HepG2 (cell line): ENCODE results near the gene MGLL. TPM values are rescaled to one million over a fixed set of nuclear protein-coding genes. Genes with fewer than 3 reads are reported as not detected.

Experiments
- ATAC-seq: fragments of 200-7000 bp; cut with Tn5 transposase; 3 replicates; pipeline ENCODE4 v1.9.1; 2020; ENCODE audit warnings: mild to moderate bottlenecking, moderate library complexity
- BruUV-seq: library from RNA; stranded (reverse); fragments of 400-500 nt; replicated peaks from 2 replicates; lab custom pipeline; 2021; lab: Mats Ljungman, UMichigan
- CTCF ChIA-PET: fragments of 300-600 bp; formaldehyde crosslinking; extraction: SDS; loops from one replicate; lab custom pipeline; 2021; ENCODE audit warnings: low total read pairs, inconsistent platforms, low intra/inter-chr PET ratio; lab: Yijun Ruan, JAX
- POLR2A ChIA-PET: fragments of 350-600 bp; sonication (Branson Sonifier 250); formaldehyde crosslinking; loops from one replicate; lab custom pipeline; 2020; ENCODE audit warnings: antibody characterized with exemption, inconsistent platforms; lab: Yijun Ruan, JAX
- DNase-seq: peaks from one replicate; pipeline ENCODE4 v3.0.0-alpha.2; 2015; ENCODE audit warnings: low spot score
- FAIRE-seq: peaks from 3 replicates; lab custom pipeline; 2011; peaks lifted over from hg19 to GRCh38; lab: Jason Lieb, UNC
- H2AFZ ChIP-seq: one replicate; pipeline ENCODE4 v1.6.1; 2011; ENCODE audit warnings: low read length, inconsistent platforms
- H3K27ac ChIP-seq: fragments of 300-600 bp; 3 replicates; pipeline ENCODE4 v1.8.0; 2011; ENCODE audit warnings: mixed run types, mild to moderate bottlenecking, mixed read lengths, low read length, inconsistent platforms; ENCODE audit not compliant: insufficient read depth; ENCODE audit errors: extremely low read length
- H3K27me3 ChIP-seq, 2 experiments: fragments of 200-600 bp in 1 of 2; 2 replicates in 1 of 2; 3 replicates in 1 of 2; pipeline versions ENCODE4 v1.6.0 to v1.8.0; 2011; ENCODE audit warnings: low read length in 2 of 2, mild to moderate bottlenecking in 2 of 2, moderate library complexity in 2 of 2, inconsistent platforms in 1 of 2; ENCODE audit not compliant: insufficient read depth in 2 of 2, control insufficient read depth in 1 of 2
- H3K36me3 ChIP-seq, 2 experiments: fragments of 200-600 bp in 1 of 2; replicated peaks in 1 of 2; 2 replicates in 1 of 2; 3 replicates in 1 of 2; pipeline versions ENCODE4 v1.5.1 to v1.8.0; 2011; ENCODE audit warnings: low read length in 2 of 2, inconsistent platforms in 1 of 2; ENCODE audit not compliant: insufficient read depth in 2 of 2, control insufficient read depth in 1 of 2
- H3K4me1 ChIP-seq: 2 replicates; pipeline ENCODE4 v1.5.1; 2012; ENCODE audit warnings: low read length, inconsistent platforms; ENCODE audit not compliant: insufficient read depth
- H3K4me2 ChIP-seq: 2 replicates; pipeline ENCODE4 v1.6.0; 2011; ENCODE audit warnings: low read depth, low read length, inconsistent platforms
- H3K4me3 ChIP-seq, 3 experiments: fragments of 200-600 bp in 1 of 3; sonication (generic), shearing (Covaris generic) in 1 of 3; replicated peaks in 1 of 3; 2 replicates each; pipeline ENCODE4 v1.5.1; 2011 to 2016; ENCODE audit warnings: low read length in 3 of 3, inconsistent platforms in 2 of 3, low read depth in 2 of 3, mild to moderate bottlenecking in 2 of 3, control low read depth in 1 of 3, mixed read lengths in 1 of 3; ENCODE audit not compliant: insufficient read depth in 1 of 3
- H3K79me2 ChIP-seq: one replicate; pipeline ENCODE4 v1.6.1; 2011; ENCODE audit warnings: low read length, inconsistent platforms; ENCODE audit not compliant: insufficient read depth
- H3K9ac ChIP-seq: 2 replicates; pipeline ENCODE4 v1.6.0; 2011; ENCODE audit warnings: mild to moderate bottlenecking, low read depth, low read length, inconsistent platforms; ENCODE audit not compliant: insufficient read depth
- H3K9me3 ChIP-seq: 2 replicates; pipeline ENCODE4 v1.5.1; 2012; ENCODE audit warnings: mild to moderate bottlenecking, low read length
- H4K20me1 ChIP-seq: 2 replicates; pipeline ENCODE4 v1.6.0; 2011; ENCODE audit warnings: inconsistent platforms, mild to moderate bottlenecking, low read length, moderate library complexity; ENCODE audit not compliant: insufficient read depth
- AGO2 ChIP-seq: fragments of 200-400 bp; formaldehyde crosslinking; optimal IDR thresholded peaks from 2 replicates; pipeline ENCODE3; 2017; ENCODE audit warnings: mild to moderate bottlenecking, low read depth, low read length, moderate library complexity
- AHR ChIP-seq: IDR thresholded peaks from 2 replicates; pipeline ENCODE4 v1.6.1; 2018; ENCODE audit warnings: missing genetic modification reagents, missing compliant biosample characterization
- ARID2 ChIP-seq: sonication (generic); formaldehyde crosslinking; IDR thresholded peaks from 2 replicates; pipeline ENCODE4 v1.8.1; 2022; ENCODE audit warnings: mild to moderate bottlenecking, missing genetic modification reagents, borderline replicate concordance
- CHD2 ChIP-seq: IDR thresholded peaks from 2 replicates; pipeline ENCODE4 v1.6.1; 2011; ENCODE audit warnings: low read depth, low read length, improper control_type of control experiment
- HNF4A ChIP-seq: sonication (generic); formaldehyde crosslinking; IDR thresholded peaks from 2 replicates; pipeline ENCODE4 v1.4.0; 2020; ENCODE audit warnings: missing genetic modification reagents
- MEIS1 ChIP-seq: sonication (generic); formaldehyde crosslinking; IDR thresholded peaks from 2 replicates; pipeline ENCODE4 v1.9.0; 2021; ENCODE audit warnings: mild to moderate bottlenecking, missing genetic modification reagents, moderate library complexity, borderline replicate concordance
- NCOA1 ChIP-seq: sonication (generic); formaldehyde crosslinking; IDR thresholded peaks from 2 replicates; pipeline ENCODE4 v1.9.0; 2021; ENCODE audit warnings: missing genetic modification reagents
- XRCC5 ChIP-seq: fragments of 200-400 bp; formaldehyde crosslinking; optimal IDR thresholded peaks from 2 replicates; pipeline ENCODE3; 2017; ENCODE audit warnings: mild to moderate bottlenecking, low read length
- ZNF224 ChIP-seq: sonication (generic); formaldehyde crosslinking; IDR thresholded peaks from 2 replicates; pipeline ENCODE4 v1.5.0; 2020; ENCODE audit warnings: mild to moderate bottlenecking, missing genetic modification reagents
- ZNF296 ChIP-seq: sonication (generic); formaldehyde crosslinking; conservative IDR thresholded peaks from 2 replicates; pipeline ENCODE4 v1.5.0; 2020; ENCODE audit warnings: mild to moderate bottlenecking, missing genetic modification reagents
- ZNF333 ChIP-seq: sonication (generic); formaldehyde crosslinking; IDR thresholded peaks from 2 replicates; pipeline ENCODE4 v1.4.0; 2020; ENCODE audit warnings: mild to moderate bottlenecking, missing genetic modification reagents, borderline replicate concordance
- ZNF430 ChIP-seq: sonication (generic); formaldehyde crosslinking; IDR thresholded peaks from 2 replicates; pipeline ENCODE4 v1.9.0; 2021; ENCODE audit warnings: mild to moderate bottlenecking, missing genetic modification reagents
- ZNF556 ChIP-seq: sonication (generic); formaldehyde crosslinking; IDR thresholded peaks from 2 replicates; pipeline ENCODE4 v1.4.0; 2020; ENCODE audit warnings: mild to moderate bottlenecking, missing genetic modification reagents, borderline replicate concordance
- ZNF615 ChIP-seq: sonication (generic); formaldehyde crosslinking; IDR thresholded peaks from 2 replicates; pipeline ENCODE4 v1.5.0; 2020; ENCODE audit warnings: mild to moderate bottlenecking, missing genetic modification reagents, borderline replicate concordance
- ZNF674 ChIP-seq: sonication (generic); formaldehyde crosslinking; IDR thresholded peaks from 2 replicates; pipeline ENCODE4 v1.5.0; 2020; ENCODE audit warnings: low read depth, mild to moderate bottlenecking, missing genetic modification reagents
- ZSCAN20 ChIP-seq: sonication (generic); formaldehyde crosslinking; IDR thresholded peaks from 2 replicates; pipeline ENCODE4 v1.4.0; 2020; ENCODE audit warnings: missing genetic modification reagents, mild to moderate bottlenecking, borderline replicate concordance
- WGBS: methylation state at CpG from one replicate; pipeline ENCODE4 v1.1.6; 2017; ENCODE audit warnings: low lambda C conversion rate; 5-methylcytosine and 5-hydroxymethylcytosine counted together
- in situ Hi-C: cut with HindIII; loops from 2 replicates; pipeline ENCODE4 v1.10.0; 2017; ENCODE audit warnings: low pct_unique_long_range_greater_than_20kb; ENCODE audit not compliant: extremely low pct_ligation_motif_present
- intact Hi-C: fragments of 100-400 bp; cut with micrococcal nuclease; formaldehyde crosslinking; loops from one replicate; pipeline ENCODE4 v1.10.0; 2022; ENCODE audit not compliant: unreplicated experiment
- polyA plus RNA-seq, 8 experiments: library from polyadenylated mRNA; depleted of rRNA in 3 of 8; stranded (reverse) in 7 of 8; unstranded in 1 of 8; fragments of >200 nt; fragmentation: Illumina TruSeq in 4 of 8; extraction: Trizol in 4 of 8; gene quantifications; 2 replicates each; pipeline versions ENCODE4 v1.2.1 to v1.2.3, GENCODE V29; 2011 to 2016; ENCODE audit warnings: low read depth in 4 of 8, missing spikeins in 1 of 8, mixed read lengths in 1 of 8; ENCODE audit not compliant: insufficient read depth in 1 of 8
- total RNA-seq, 5 experiments: library from RNA; depleted of rRNA; stranded (reverse); fragments of >200 nt; fragmentation: Illumina TruSeq; extraction: Trizol; gene quantifications; 2 replicates each; pipeline ENCODE4 v1.2.3, GENCODE V29; 2016; ENCODE audit warnings: low read depth in 1 of 5
- TF ChIP-seq, protein P1 (sequence below): sonication (generic); formaldehyde crosslinking; IDR thresholded peaks from 2 replicates; pipeline ENCODE4 v1.8.1; 2023; ENCODE audit warnings: mild to moderate bottlenecking, missing genetic modification reagents
- TF ChIP-seq, protein P2 (sequence below): sonication (generic); formaldehyde crosslinking; IDR thresholded peaks from 2 replicates; pipeline ENCODE4 v1.4.0; 2020; ENCODE audit warnings: missing genetic modification reagents, borderline replicate concordance
- TF ChIP-seq, protein P3 (sequence below): IDR thresholded peaks from 2 replicates; pipeline ENCODE4 v1.6.1; 2016; ENCODE audit warnings: low read depth, control low read depth

The MGLL gene
- total and polyA plus RNA-seq, 2 of the 13 experiments (the other 11 are each of a cell fraction or from before 2014, with no cell fraction given), result not detected

DNA sequence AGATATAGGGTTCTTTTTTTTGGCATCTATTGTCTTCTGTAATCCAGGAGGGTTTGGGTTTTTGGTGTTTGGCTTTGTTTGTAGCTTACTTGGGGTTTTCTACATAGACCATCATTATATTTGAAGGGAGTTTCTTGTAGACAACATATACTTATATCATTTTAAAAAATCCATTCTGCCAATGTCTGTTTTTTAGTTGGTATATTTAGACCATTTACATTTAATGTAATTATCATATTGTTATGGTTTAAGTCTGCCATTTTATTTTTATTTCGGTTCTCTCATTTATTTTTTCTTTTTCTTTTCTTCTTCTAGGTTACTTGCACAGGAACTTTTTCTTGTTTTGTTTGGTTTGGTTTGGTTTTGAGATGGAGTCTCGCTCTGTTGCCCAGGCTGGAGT lies 5.5 kb upstream of the MGLL start:
- Histone ChIP-seq H3K27me3 (peaks cover 2 to 13% of the 10 kb centered on the region in 2 experiments; a peak in 3 of 5 replicates), H4K20me1 (no peaks in the 10 kb centered on the region), H3K36me3 (no peaks in the 10 kb centered on the region), H2AFZ (no peak overlapping the region), H3K9me3 (no peaks in the 10 kb centered on the region; the same call in 1 of the 2 replicates), H3K27ac (no peak overlapping the region), H3K79me2 (no peaks in the 10 kb centered on the region), H3K4me2 (no peak overlapping the region), H3K4me3 (no peak overlapping the region), H3K4me1 (no peaks in the 10 kb centered on the region), H3K9ac (no peak overlapping the region)
- no peak for TF ChIP-seq ZNF556 (CRISPR knock-in tag)
- TF ChIP-seq, protein P1, sequence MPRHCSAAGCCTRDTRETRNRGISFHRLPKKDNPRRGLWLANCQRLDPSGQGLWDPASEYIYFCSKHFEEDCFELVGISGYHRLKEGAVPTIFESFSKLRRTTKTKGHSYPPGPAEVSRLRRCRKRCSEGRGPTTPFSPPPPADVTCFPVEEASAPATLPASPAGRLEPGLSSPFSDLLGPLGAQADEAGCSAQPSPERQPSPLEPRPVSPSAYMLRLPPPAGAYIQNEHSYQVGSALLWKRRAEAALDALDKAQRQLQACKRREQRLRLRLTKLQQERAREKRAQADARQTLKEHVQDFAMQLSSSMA (CRISPR knock-in tag), result no peak
- no peak for TF ChIP-seq ZNF674 (CRISPR knock-in tag)
- TF ChIP-seq, protein P2, sequence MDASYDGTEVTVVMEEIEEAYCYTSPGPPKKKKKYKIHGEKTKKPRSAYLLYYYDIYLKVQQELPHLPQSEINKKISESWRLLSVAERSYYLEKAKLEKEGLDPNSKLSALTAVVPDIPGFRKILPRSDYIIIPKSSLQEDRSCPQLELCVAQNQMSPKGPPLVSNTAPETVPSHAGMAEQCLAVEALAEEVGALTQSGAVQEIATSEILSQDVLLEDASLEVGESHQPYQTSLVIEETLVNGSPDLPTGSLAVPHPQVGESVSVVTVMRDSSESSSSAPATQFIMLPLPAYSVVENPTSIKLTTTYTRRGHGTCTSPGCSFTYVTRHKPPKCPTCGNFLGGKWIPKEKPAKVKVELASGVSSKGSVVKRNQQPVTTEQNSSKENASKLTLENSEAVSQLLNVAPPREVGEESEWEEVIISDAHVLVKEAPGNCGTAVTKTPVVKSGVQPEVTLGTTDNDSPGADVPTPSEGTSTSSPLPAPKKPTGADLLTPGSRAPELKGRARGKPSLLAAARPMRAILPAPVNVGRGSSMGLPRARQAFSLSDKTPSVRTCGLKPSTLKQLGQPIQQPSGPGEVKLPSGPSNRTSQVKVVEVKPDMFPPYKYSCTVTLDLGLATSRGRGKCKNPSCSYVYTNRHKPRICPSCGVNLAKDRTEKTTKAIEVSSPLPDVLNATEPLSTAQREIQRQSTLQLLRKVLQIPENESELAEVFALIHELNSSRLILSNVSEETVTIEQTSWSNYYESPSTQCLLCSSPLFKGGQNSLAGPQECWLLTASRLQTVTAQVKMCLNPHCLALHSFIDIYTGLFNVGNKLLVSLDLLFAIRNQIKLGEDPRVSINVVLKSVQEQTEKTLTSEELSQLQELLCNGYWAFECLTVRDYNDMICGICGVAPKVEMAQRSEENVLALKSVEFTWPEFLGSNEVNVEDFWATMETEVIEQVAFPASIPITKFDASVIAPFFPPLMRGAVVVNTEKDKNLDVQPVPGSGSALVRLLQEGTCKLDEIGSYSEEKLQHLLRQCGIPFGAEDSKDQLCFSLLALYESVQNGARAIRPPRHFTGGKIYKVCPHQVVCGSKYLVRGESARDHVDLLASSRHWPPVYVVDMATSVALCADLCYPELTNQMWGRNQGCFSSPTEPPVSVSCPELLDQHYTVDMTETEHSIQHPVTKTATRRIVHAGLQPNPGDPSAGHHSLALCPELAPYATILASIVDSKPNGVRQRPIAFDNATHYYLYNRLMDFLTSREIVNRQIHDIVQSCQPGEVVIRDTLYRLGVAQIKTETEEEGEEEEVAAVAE (CRISPR knock-in tag), result no peak
- TF ChIP-seq ARID2 (CRISPR knock-in tag), result no peak
- TF ChIP-seq ZNF224 (CRISPR knock-in tag), result no peak
- TF ChIP-seq, protein P3, sequence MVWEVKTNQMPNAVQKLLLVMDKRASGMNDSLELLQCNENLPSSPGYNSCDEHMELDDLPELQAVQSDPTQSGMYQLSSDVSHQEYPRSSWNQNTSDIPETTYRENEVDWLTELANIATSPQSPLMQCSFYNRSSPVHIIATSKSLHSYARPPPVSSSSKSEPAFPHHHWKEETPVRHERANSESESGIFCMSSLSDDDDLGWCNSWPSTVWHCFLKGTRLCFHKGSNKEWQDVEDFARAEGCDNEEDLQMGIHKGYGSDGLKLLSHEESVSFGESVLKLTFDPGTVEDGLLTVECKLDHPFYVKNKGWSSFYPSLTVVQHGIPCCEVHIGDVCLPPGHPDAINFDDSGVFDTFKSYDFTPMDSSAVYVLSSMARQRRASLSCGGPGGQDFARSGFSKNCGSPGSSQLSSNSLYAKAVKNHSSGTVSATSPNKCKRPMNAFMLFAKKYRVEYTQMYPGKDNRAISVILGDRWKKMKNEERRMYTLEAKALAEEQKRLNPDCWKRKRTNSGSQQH (CRISPR knock-in tag), result no peak
- no peak for TF ChIP-seq CHD2
- no peak for TF ChIP-seq XRCC5
- no peak for TF ChIP-seq HNF4A (CRISPR knock-in tag)
- no peak for TF ChIP-seq ZNF615
- no peak for TF ChIP-seq ZNF333 (CRISPR knock-in tag)
- no peak for TF ChIP-seq ZNF430 (CRISPR knock-in tag)
- no peak for TF ChIP-seq MEIS1 (CRISPR knock-in tag)
- no peak for TF ChIP-seq NCOA1 (CRISPR knock-in tag)
- TF ChIP-seq ZNF296, result no peak
- TF ChIP-seq ZSCAN20 (CRISPR knock-in tag), result no peak
- TF ChIP-seq AGO2, result no peak
- no peak for TF ChIP-seq AHR (CRISPR knock-in tag)
- ChIA-PET POLR2A (no interaction called here), CTCF (no interaction called here)
- in situ Hi-C loops (no loop called here), intact Hi-C loops (no loop called here)
- DNase-seq, result no peak
- ATAC-seq, result no peak
- 43% methylated on average over 2 of the region's 2 CpGs for WGBS
- BruUV-seq, result no TSS peak
- no peak for FAIRE-seq
